ENCODE measurements around the gene CDK5RAP3.

Gene CDK5RAP3

GRCh38 chr17:48025040-48025903, 54.4 kb downstream of the CDK5RAP3 start:
- peak; percentile 92 for DNase-seq

GRCh38 chr17:48025904-48026501, 55.1 kb downstream of the CDK5RAP3 start:
- DNase-seq, result no peak

GRCh38 chr17:48026502-48027321, 55.8 kb downstream of the CDK5RAP3 start:
- peak; percentile 26 for DNase-seq

- DNase-seq, result no peak
Measured at GRCh38 chr17:48027322-48027981, 56.5 kb downstream of the CDK5RAP3 start.

- DNase-seq, result no peak
Measured at GRCh38 chr17:48028736-48029135, 57.8 kb downstream of the CDK5RAP3 start.

- DNase-seq, result no peak
Measured at GRCh38 chr17:48030531-48030930, 59.6 kb downstream of the CDK5RAP3 start.

All from KG1 (cell line).